G401.6 (cell line): Measurements from ENCODE around the gene DSTYK.
"Not testable (repeated sequence)": the region's sequence is repeated elsewhere in the genome, so short reads cannot be mapped to it uniquely, and the experiment has no call there.

Source experiments
- FAIRE-seq: peaks from 2 replicates; lab custom pipeline; 2012; peaks lifted over from hg19 to GRCh38; lab: Jason Lieb, UNC

Gene DSTYK

GRCh38 chr1:205240118-205240517, 28.6 kb upstream of the DSTYK start:
- no peak for FAIRE-seq

- FAIRE-seq: no peak
Observed at GRCh38 chr1:205239078-205239477, 27.6 kb upstream of the DSTYK start.

GRCh38 chr1:205237526-205238484, 26.3 kb upstream of the DSTYK start:
- no peak for FAIRE-seq

GRCh38 chr1:205236951-205237475, 25.5 kb upstream of the DSTYK start:
- FAIRE-seq: no peak

- FAIRE-seq: no peak
Observed at GRCh38 chr1:205236526-205236925, 25.0 kb upstream of the DSTYK start.

- no peak for FAIRE-seq
Observed at GRCh38 chr1:205235951-205236350, 24.4 kb upstream of the DSTYK start.

GRCh38 chr1:205233986-205234385, 22.5 kb upstream of the DSTYK start:
- not testable (repeated sequence) for FAIRE-seq

GRCh38 chr1:205232945-205233397, 21.5 kb upstream of the DSTYK start:
- FAIRE-seq: no peak

GRCh38 chr1:205232127-205232820, 20.8 kb upstream of the DSTYK start:
- FAIRE-seq: no peak

- no peak for FAIRE-seq
Observed at GRCh38 chr1:205230982-205231381, 19.5 kb upstream of the DSTYK start.

- no peak for FAIRE-seq
Observed at GRCh38 chr1:205229916-205230700, 18.6 kb upstream of the DSTYK start.

- no peak for FAIRE-seq
Observed at GRCh38 chr1:205229399-205229871, 17.9 kb upstream of the DSTYK start.

- no peak for FAIRE-seq
Observed at GRCh38 chr1:205228093-205228521, 16.6 kb upstream of the DSTYK start.

- FAIRE-seq: no peak
Observed at GRCh38 chr1:205227584-205228013, 16.1 kb upstream of the DSTYK start, which contains the start of gene TMCC2. Gene TMCC2, plus strand, starts transcription at chr1:205227946. Its CDS starts 619 bp downstream, at chr1:205228565.

- no peak for FAIRE-seq
Observed at GRCh38 chr1:205226868-205227583, 15.5 kb upstream of the DSTYK start.

GRCh38 chr1:205225901-205226765, 14.6 kb upstream of the DSTYK start:
- no peak for FAIRE-seq

GRCh38 chr1:205224736-205225135, 13.2 kb upstream of the DSTYK start:
- no peak for FAIRE-seq

- FAIRE-seq: no peak
Observed at GRCh38 chr1:205220421-205220820, 8.9 kb upstream of the DSTYK start.

- FAIRE-seq: no peak
Observed at GRCh38 chr1:205217418-205217817, 5.9 kb upstream of the DSTYK start.

- no peak for FAIRE-seq
Observed at GRCh38 chr1:205216588-205216987, 5.1 kb upstream of the DSTYK start.
